Suppressor macrophage treated with lipopolysaccharide for 4 hours (primary cell): ENCODE results near the gene GMIP.
"Not testable (repeated sequence)": the region's sequence is repeated elsewhere in the genome, so short reads cannot be mapped to it uniquely, and the experiment has no call there.

Source experiments
- DNase-seq: peaks from one replicate; pipeline ENCODE4 v3.0.0-alpha.2; 2020

The GMIP gene

GRCh38 chr19:19635313-19635702, 8.1 kb downstream of the GMIP start:
- no peak for DNase-seq

- no peak for DNase-seq
Observed at GRCh38 chr19:19634516-19635312, 8.7 kb downstream of the GMIP start.

- DNase-seq, result no peak
Observed at GRCh38 chr19:19633711-19634515, 9.5 kb downstream of the GMIP start.

GRCh38 chr19:19632661-19633060, 10.8 kb downstream of the GMIP start:
- DNase-seq, result no peak

GRCh38 chr19:19631346-19631745, 12.1 kb downstream of the GMIP start:
- DNase-seq, result no peak

- DNase-seq, result no peak
Observed at GRCh38 chr19:19630426-19630825, 13.0 kb downstream of the GMIP start.

- no peak for DNase-seq
Observed at GRCh38 chr19:19630062-19630414, 13.4 kb downstream of the GMIP start.

- peak; percentile 70 for DNase-seq
Observed at GRCh38 chr19:19628501-19629134, 14.8 kb downstream of the GMIP start.

- DNase-seq, result peak; percentile 25
Observed at GRCh38 chr19:19627621-19628500, 15.6 kb downstream of the GMIP start, which contains the start of gene LPAR2. Gene LPAR2 (minus strand): TSS chr19:19628220. CDS start chr19:19627275, 945 bp downstream.

GRCh38 chr19:19626516-19627472, 16.7 kb downstream of the GMIP start:
- DNase-seq, result no peak

- DNase-seq, result no peak
Observed at GRCh38 chr19:19624032-19624570, 19.4 kb downstream of the GMIP start.

GRCh38 chr19:19623383-19623782, 20.1 kb downstream of the GMIP start:
- no peak for DNase-seq

- no peak for DNase-seq
Observed at GRCh38 chr19:19619849-19620210, 23.6 kb downstream of the GMIP start.

- no peak for DNase-seq
Observed at GRCh38 chr19:19619181-19619848, 24.1 kb downstream of the GMIP start.

GRCh38 chr19:19618219-19619051, 25.0 kb downstream of the GMIP start, which contains the start of gene PBX4:
Gene PBX4 (minus strand): TSS chr19:19618687. CDS start chr19:19618629, 58 bp downstream.
- peak; percentile 98 for DNase-seq

- no peak for DNase-seq
Observed at GRCh38 chr19:19615086-19615485, 28.4 kb downstream of the GMIP start.

- no peak for DNase-seq
Observed at GRCh38 chr19:19613506-19613905, 30.0 kb downstream of the GMIP start.

GRCh38 chr19:19610376-19611202, 32.9 kb downstream of the GMIP start:
- no peak for DNase-seq

GRCh38 chr19:19606686-19607085, 36.8 kb downstream of the GMIP start:
- DNase-seq, result not testable (repeated sequence)
